Ishikawa (cell line): ENCODE data around the gene ADGRG6.

Source experiments
- EGR1 ChIP-seq: IDR thresholded peaks from 2 replicates; pipeline ENCODE4 v1.6.1; 2012
- RAD21 ChIP-seq: IDR thresholded peaks from 2 replicates; pipeline ENCODE4 v1.6.1; 2012; ENCODE audit warnings: low read depth
- TF ChIP-seq, protein P1 (sequence below): IDR thresholded peaks from 2 replicates; pipeline ENCODE4 v1.6.1; 2012

DNA sequence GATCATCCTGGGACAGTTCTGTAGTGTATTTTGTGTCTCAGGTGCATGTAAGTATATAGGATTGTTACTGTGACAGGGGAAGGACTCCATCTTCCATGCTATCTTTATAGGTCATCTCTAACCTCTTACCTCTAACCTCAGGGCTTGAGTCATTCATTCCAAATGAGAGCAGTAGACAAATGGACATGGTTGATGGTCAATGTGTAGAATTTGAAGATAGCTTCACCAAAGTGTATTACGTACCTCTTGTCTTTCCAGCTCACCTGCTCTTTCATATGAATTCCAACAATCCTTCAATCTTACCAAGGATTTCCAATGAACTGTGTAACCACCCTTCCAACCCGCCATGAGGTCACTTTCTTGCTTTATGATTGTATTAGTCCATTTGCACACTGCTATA is 8.7 kb upstream of the ADGRG6 start:
- TF ChIP-seq RAD21 (no peak), EGR1 (no peak)
- TF ChIP-seq, protein P1, sequence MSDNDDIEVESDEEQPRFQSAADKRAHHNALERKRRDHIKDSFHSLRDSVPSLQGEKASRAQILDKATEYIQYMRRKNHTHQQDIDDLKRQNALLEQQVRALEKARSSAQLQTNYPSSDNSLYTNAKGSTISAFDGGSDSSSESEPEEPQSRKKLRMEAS, result no peak
